Activated CD4-positive, alpha-beta T cell treated with anti-CD3 and anti-CD28 coated beads, Interleukin-2, amount 10 ng/mL, durations not matched to agents 7 days and 5 days (primary cell): ENCODE results near the gene FAM107B. TPM values are rescaled to one million over a fixed set of nuclear protein-coding genes. Genes with fewer than 3 reads are reported as not detected.

Source experiments
- CTCF ChIA-PET: fragments of 350-600 bp; sonication (Branson Sonifier 250); formaldehyde crosslinking; loops from one replicate; lab custom pipeline; 2021; ENCODE audit warnings: antibody characterized with exemption; lab: Charles Lee
- POLR2A ChIA-PET: fragments of 350-600 bp; sonication (Branson Sonifier 250); formaldehyde crosslinking; loops from one replicate; lab custom pipeline; 2021; ENCODE audit warnings: antibody characterized with exemption; lab: Charles Lee
- DNase-seq: peaks from one replicate; pipeline ENCODE4 v3.0.0-alpha.2; 2020
- H3K27ac Mint-ChIP-seq: one replicate; pipeline ENCODE4 v1.8.0; 2021; ENCODE audit warnings: mild to moderate bottlenecking, moderate library complexity, mixed read lengths
- H3K27me3 Mint-ChIP-seq: one replicate; pipeline ENCODE4 v1.8.0; 2021; ENCODE audit warnings: mixed read lengths
- H3K36me3 Mint-ChIP-seq: one replicate; pipeline ENCODE4 v1.8.0; 2021; ENCODE audit warnings: low read depth, mixed read lengths
- H3K4me1 Mint-ChIP-seq: one replicate; pipeline ENCODE4 v1.8.0; 2021; ENCODE audit warnings: mixed read lengths
- H3K4me3 Mint-ChIP-seq: one replicate; pipeline ENCODE4 v1.8.0; 2021; ENCODE audit warnings: mild to moderate bottlenecking, moderate library complexity, mixed read lengths
- H3K9me3 Mint-ChIP-seq: one replicate; pipeline ENCODE4 v1.8.0; 2021; ENCODE audit warnings: mixed read lengths
- total RNA-seq, 2 experiments: library from RNA; stranded (reverse); gene quantifications; one replicate each; pipeline ENCODE4 v1.2.3, GENCODE V29; 2021

Gene FAM107B
- total RNA-seq, 2 experiments from 2014 or later: 180 to 220 TPM

DNA sequence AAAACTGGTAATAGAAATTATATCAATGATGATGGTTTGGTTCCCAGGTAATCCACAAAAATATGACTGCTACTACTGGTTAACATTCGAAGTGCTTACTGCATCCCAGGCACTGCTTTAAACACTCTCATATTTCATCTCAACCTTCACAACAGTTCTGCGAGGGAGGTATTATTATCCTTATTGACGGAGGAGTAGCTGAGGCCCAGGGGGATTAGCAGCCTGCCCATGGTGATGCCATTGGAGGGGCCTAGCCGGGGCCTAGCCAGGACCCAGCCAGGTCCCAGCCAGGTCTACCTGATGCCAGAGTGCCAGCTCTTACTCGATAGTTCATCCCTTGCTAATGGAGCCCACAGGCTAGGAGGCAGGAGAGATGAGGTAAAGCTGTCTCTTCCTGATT is 217.1 kb downstream of the FAM107B start:
- Mint-ChIP-seq H3K9me3 (no peaks in the 10 kb centered on the region), H3K27ac (no peak overlapping the region), H3K36me3 (peaks cover 71% of the 10 kb centered on the region), H3K4me3 (no peak overlapping the region), H3K27me3 (no peaks in the 10 kb centered on the region), H3K4me1 (peaks cover 94% of the 10 kb centered on the region)
- ChIA-PET CTCF (interaction anchor here (1.7 to 2.1 kb wide), 2 partner anchors 12 to 15 kb away, joined by 3 to 8 read pairs; no protein-coding TSS in a partner anchor), POLR2A (no interaction called here)
- DNase-seq: no peak

DNA sequence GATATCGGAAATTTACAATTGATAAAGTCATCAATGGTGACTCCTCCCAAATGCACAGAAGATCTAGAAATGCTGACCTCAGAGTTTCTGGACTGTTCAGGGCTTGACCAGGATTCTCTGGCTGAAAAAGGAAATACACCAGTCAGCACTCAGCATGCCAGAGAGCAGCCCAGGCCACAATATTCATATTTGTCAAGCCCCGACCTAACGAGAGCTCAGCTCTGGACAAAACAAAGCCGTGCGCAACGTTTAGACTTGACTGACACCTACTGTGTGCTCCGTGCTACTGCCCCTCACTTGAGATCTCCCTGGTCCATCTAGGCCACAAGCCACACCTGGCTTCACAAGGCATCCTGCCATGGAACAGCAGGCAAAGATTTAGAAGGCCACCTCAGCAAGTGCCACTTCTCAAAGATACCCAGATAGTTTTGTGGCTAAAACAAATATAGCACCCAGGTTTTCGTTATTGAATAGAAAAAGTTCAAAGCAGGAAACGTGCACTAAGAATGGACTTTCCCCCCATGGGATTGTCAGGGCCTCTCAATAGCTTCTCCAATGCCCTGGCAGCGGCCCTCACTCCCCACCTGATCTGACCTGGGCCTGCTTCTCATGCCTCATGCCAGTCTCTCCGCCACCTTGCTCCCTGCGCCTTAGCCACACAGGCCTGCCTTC is 218.3 kb downstream of the FAM107B start:
- peaks cover 76% of the 10 kb centered on the region for H3K36me3 Mint-ChIP-seq
- H3K9me3 Mint-ChIP-seq: no peaks in the 10 kb centered on the region
- no peak for DNase-seq
- H3K27me3 Mint-ChIP-seq: no peaks in the 10 kb centered on the region
- ChIA-PET CTCF (interaction anchor here (0.9 to 2.1 kb wide), 6 partner anchors 9 to 58 kb away, joined by 3 to 8 read pairs (median 4); no protein-coding TSS in a partner anchor), POLR2A (no interaction called here)
- H3K4me1 Mint-ChIP-seq: peaks cover 92% of the 10 kb centered on the region
- H3K4me3 Mint-ChIP-seq: no peak overlapping the region
- H3K27ac Mint-ChIP-seq: peak overlapping the region; percentile 81

DNA sequence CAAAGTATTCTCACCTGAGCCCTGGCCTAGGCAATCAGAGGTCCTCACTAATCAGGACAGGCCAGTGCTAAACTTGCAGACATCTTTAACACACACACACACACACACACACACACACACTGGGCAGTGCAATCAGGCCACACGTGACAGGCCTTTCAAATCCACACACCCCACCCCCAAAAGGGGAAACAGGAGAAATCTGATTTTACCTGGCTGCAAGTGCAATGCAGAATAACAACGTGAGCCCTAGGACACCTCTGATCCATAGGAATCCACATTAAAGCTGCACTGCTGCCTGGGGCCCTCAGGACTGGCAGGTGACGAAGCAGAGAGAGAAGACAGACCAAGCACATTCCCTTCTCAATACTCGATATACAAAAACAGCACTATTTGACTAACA is 218.9 kb downstream of the FAM107B start:
- no peak for DNase-seq
- no peaks in the 10 kb centered on the region for H3K9me3 Mint-ChIP-seq
- H3K4me3 Mint-ChIP-seq: no peak overlapping the region
- H3K27me3 Mint-ChIP-seq: no peaks in the 10 kb centered on the region
- ChIA-PET POLR2A (no interaction called here), CTCF (interaction anchor here (0.9 to 1.7 kb wide), 4 partner anchors 9 to 47 kb away, joined by 3 to 4 read pairs (median 4); no protein-coding TSS in a partner anchor)
- H3K4me1 Mint-ChIP-seq: peaks cover 91% of the 10 kb centered on the region
- H3K36me3 Mint-ChIP-seq: peaks cover 73% of the 10 kb centered on the region
- H3K27ac Mint-ChIP-seq: peak overlapping the region; percentile 81

DNA sequence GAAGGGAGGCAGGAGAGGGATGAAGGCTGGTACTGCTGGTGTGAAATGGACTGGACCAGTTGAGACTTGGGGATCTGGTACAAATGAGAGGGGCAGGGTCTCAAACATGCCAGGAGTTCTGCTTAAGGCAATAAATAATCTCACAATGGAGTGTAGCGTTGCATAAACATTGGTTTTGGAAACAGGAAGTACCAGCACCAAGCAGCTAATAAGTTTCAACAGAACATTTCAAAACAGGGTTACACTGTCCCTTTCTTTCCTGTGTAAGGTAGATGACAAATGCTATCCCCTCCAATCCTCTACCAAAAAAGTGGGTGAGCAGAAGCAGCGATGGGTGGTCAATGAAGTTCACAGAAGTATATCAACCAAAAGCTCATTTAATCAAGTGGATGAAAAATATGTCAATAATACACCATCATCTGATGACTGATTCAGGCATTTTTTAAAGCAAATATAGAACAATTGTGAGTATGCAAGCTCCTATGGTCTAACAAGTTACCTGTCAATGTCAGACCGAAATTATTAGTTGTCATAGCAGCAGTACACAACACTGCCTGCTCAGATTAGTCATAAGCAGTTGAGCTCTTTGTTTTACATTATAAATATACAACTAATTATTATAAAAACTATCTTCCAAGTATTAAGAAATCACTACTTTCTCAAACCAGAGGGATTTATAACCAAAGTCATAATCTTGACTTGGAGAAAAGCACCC is 220.0 kb downstream of the FAM107B start:
- ChIA-PET CTCF (no interaction called here), POLR2A (interaction anchor here (0.5 kb wide), 1 partner anchor 22 kb away, joined by 3 read pairs; no protein-coding TSS in a partner anchor)
- Mint-ChIP-seq H3K4me3 (peak overlapping the region; percentile 8), H3K36me3 (peaks cover 70% of the 10 kb centered on the region), H3K27ac (peak overlapping the region; percentile 82), H3K27me3 (no peaks in the 10 kb centered on the region), H3K4me1 (peaks cover 89% of the 10 kb centered on the region), H3K9me3 (no peaks in the 10 kb centered on the region)
- no peak for DNase-seq

DNA sequence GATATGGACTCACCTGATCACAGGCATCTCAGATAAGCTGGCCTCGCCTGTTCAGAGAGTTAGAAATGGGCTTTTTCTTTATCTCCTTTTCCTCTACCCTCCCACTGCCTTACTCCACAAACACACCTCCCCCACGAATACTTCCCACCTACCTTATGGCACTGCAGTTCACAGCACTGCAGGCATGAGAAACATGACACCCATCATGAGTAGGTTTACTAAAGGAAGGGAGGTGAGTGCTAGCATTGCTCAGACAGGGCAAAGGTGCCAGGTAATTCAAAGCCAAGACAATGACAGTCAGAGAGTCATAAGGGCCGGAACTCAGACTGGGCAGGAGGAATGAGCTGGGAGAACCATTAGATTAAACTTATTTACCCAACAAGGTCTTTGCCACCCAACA is 220.6 kb downstream of the FAM107B start:
- CTCF ChIA-PET: interaction anchor here (0.9 to 2.3 kb wide), 2 partner anchors 12 to 259 kb away, joined by 3 to 8 read pairs; no protein-coding TSS in a partner anchor
- DNase-seq: no peak
- POLR2A ChIA-PET: interaction anchor here (0.5 kb wide), 2 partner anchors 23 to 25 kb away, joined by 3 to 5 read pairs; no protein-coding TSS in a partner anchor
- Mint-ChIP-seq H3K27ac (peak overlapping the region; percentile 82), H3K36me3 (peaks cover 71% of the 10 kb centered on the region), H3K4me3 (peak overlapping the region; percentile 8), H3K9me3 (no peaks in the 10 kb centered on the region), H3K27me3 (no peaks in the 10 kb centered on the region), H3K4me1 (peaks cover 90% of the 10 kb centered on the region)

DNA sequence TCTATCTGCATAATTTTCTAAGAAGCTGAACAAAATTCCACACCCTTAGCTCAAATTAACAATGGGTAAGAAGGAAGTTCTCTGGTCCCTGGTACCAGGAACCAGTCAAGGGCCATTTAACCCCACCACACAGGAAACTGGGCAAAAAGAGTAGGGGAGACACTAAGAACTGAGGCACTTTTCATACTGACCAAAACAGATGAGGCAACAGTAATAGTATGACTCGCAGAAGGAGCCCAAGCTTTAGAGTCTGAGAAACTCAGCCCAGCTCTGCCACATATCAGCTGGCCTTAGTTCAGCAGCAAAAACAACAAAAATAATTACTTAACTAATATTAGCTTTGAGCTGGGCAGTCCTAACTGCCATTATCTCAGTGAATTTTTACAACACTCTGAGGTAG is 221.2 kb downstream of the FAM107B start:
- ChIA-PET CTCF (interaction anchor here (0.6 to 2.3 kb wide), 9 partner anchors 9 to 260 kb away, joined by 3 to 9 read pairs (median 4); no protein-coding TSS in a partner anchor), POLR2A (interaction anchor here (0.5 to 0.7 kb wide), 4 partner anchors 26 to 368 kb away, joined by 3 to 6 read pairs (median 4); no protein-coding TSS in a partner anchor)
- Mint-ChIP-seq H3K27me3 (no peaks in the 10 kb centered on the region), H3K9me3 (no peaks in the 10 kb centered on the region), H3K4me3 (no peak overlapping the region), H3K27ac (peak overlapping the region; percentile 64), H3K4me1 (peaks cover 85% of the 10 kb centered on the region), H3K36me3 (peaks cover 68% of the 10 kb centered on the region)
- DNase-seq: no peak

DNA sequence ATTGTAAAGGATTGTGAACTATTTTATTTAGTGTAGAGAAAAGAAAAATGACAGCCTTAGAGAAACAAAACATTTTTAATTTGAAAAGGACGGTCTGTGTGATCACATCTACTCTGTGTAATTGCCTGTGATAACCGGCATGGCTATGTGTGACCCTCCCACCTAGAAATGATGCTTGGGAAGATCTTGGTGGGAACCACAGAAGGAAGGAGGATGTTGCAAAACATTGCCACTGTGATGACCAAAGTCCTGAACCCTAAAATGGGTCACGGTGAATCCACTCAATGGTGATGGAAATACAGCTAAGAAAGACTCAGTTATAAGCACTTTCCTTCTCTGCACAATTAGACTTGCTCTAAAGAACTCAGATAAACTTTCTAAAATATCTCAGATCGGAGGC is 222.7 kb downstream of the FAM107B start:
- POLR2A ChIA-PET: no interaction called here
- CTCF ChIA-PET: interaction anchor here (1.1 to 2.3 kb wide), 4 partner anchors 9 to 23 kb away, joined by 3 to 9 read pairs (median 8); no protein-coding TSS in a partner anchor
- H3K27me3 Mint-ChIP-seq: no peaks in the 10 kb centered on the region

DNA sequence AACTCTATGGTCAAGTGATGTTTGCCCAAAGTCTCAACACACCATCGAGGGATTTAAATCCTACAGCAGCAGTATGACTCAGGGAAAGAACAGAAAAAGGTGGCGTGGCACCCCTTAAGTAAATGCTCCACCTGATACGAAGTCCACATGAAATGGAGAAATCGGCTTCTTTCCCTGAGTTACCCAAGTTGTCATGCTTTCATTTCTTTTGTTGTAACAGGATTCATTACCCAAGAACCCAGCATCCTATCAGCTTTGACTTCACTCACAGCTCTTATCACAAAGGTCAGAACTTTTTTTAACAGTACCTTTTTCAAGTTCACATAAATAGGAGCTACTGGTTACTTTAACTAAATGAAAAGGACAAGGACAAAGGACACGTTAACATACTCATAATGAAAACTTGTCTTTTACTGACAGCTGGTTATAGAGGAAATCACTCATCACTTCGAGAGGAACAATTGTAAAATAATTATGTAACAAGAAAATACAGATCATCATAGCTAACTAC is 224.2 kb downstream of the FAM107B start:
- Mint-ChIP-seq H3K27me3 (no peaks in the 10 kb centered on the region), H3K4me3 (no peak overlapping the region)

More for the DNA sequence above, 222.7 kb downstream of the FAM107B start:
- H3K4me3 Mint-ChIP-seq: no peak overlapping the region
- H3K9me3 Mint-ChIP-seq: no peaks in the 10 kb centered on the region
- H3K4me1 Mint-ChIP-seq: peaks cover 78% of the 10 kb centered on the region
- no peak overlapping the region for H3K27ac Mint-ChIP-seq
- H3K36me3 Mint-ChIP-seq: peaks cover 67% of the 10 kb centered on the region
- DNase-seq: no peak

DNA sequence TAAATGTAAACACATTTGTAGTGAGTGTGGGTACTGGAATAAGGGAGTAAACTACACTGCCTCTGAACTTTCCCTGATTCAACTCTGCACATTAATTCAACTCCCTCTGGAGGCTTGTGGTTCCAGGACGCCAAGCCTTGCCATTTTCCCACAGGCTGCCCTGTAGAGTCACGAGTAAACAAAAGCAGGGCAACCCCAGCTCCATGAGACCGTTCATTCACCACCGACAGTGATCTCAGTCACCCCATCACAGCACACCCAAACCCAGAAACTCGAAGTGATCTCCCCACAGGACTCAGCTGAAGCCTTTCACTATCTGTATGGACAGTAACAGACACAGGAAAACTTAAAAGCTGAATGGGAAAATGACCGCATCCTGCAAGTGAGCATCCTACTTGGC is 225.2 kb downstream of the FAM107B start:
- Mint-ChIP-seq H3K4me3 (no peak overlapping the region), H3K27me3 (no peaks in the 10 kb centered on the region), H3K4me1 (peaks cover 78% of the 10 kb centered on the region), H3K36me3 (peaks cover 63% of the 10 kb centered on the region), H3K9me3 (no peaks in the 10 kb centered on the region), H3K27ac (peak overlapping the region; percentile 20)
- CTCF ChIA-PET: interaction anchor here (1.2 to 2.0 kb wide), 2 partner anchors 9 to 11 kb away, joined by 3 to 8 read pairs; no protein-coding TSS in a partner anchor
- no peak for DNase-seq
- POLR2A ChIA-PET: no interaction called here

More for the DNA sequence above, 224.2 kb downstream of the FAM107B start:
- CTCF ChIA-PET: no interaction called here
- Mint-ChIP-seq H3K9me3 (no peaks in the 10 kb centered on the region), H3K4me1 (peaks cover 77% of the 10 kb centered on the region), H3K36me3 (peaks cover 64% of the 10 kb centered on the region), H3K27ac (no peak overlapping the region)
- no peak for DNase-seq
- POLR2A ChIA-PET: no interaction called here

DNA sequence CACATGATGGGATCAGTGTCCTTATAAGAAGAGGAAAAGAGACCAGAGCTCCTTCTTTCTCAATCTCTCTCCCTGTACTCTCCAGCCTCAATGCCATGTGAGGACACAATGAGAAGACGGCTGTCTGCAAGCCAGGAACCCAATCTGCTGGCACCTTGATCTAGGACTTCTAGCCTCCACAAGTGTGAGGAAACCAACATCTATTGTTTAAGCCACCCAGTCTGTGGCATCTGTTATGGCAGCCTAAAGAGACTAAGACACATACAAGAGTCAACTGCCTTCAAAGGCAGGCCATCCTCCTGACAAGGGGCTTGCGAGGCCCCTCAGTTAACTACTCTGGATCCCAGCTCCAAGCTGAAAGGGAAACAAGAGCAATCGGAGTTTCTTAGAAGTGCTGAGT is 225.7 kb downstream of the FAM107B start:
- DNase-seq: no peak
- no peak overlapping the region for H3K27ac Mint-ChIP-seq
- peaks cover 62% of the 10 kb centered on the region for H3K36me3 Mint-ChIP-seq
- peaks cover 78% of the 10 kb centered on the region for H3K4me1 Mint-ChIP-seq
- ChIA-PET CTCF (interaction anchor here (0.5 to 2.1 kb wide), 4 partner anchors 9 to 266 kb away, joined by 3 to 8 read pairs (median 5); no protein-coding TSS in a partner anchor), POLR2A (no interaction called here)
- no peaks in the 10 kb centered on the region for H3K9me3 Mint-ChIP-seq
- no peak overlapping the region for H3K4me3 Mint-ChIP-seq
- H3K27me3 Mint-ChIP-seq: no peaks in the 10 kb centered on the region

DNA sequence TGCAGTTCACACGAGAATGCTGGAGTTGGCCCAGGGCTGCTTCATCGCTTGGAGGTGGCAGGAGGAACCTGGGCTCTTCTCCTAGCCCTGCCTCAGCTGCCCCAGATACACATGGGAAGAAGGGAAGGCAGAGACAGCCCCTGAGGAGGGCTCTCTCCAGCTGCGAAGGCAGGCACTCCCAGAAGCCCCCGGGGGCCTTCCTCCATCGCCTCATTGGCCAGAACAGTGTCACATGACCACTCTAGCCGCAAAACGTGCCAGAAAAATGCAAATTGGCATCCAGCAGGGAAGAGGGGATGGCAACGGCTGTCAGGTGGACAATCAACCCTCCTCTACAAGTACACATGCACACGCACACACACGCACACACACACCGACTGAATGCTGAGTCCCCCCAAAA is 226.2 kb downstream of the FAM107B start:
- Mint-ChIP-seq H3K27ac (no peak overlapping the region), H3K9me3 (no peaks in the 10 kb centered on the region), H3K36me3 (peaks cover 61% of the 10 kb centered on the region), H3K27me3 (no peaks in the 10 kb centered on the region), H3K4me1 (peaks cover 78% of the 10 kb centered on the region), H3K4me3 (no peak overlapping the region)
- CTCF ChIA-PET: interaction anchor here (0.5 to 2.1 kb wide), 3 partner anchors 11 to 267 kb away, joined by 3 to 8 read pairs (median 7); no protein-coding TSS in a partner anchor
- DNase-seq: no peak
- POLR2A ChIA-PET: no interaction called here

DNA sequence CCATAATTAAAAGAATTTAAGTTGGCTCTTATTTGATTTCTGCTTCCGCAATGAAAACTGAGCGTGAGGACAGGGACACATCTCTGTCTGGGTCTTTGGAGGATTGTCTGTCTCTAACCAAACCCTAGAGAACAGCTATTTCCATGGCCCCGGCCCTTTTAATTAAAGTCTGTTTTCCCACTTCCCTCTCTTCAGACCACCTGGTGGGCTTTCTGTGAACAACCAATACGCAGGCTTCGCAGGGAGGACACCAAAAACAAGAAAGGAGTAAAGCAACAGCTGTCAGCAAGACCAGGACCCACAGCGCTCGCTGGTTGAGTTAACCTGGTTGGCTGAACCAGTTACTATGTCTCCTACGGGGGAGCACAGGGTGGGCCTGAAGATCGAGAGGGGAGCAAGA is 226.9 kb downstream of the FAM107B start:
- no peaks in the 10 kb centered on the region for H3K27me3 Mint-ChIP-seq
- POLR2A ChIA-PET: no interaction called here
- no peaks in the 10 kb centered on the region for H3K9me3 Mint-ChIP-seq
- DNase-seq: no peak
- no peak overlapping the region for H3K4me3 Mint-ChIP-seq
- peak overlapping the region; percentile 67 for H3K27ac Mint-ChIP-seq
- peaks cover 57% of the 10 kb centered on the region for H3K36me3 Mint-ChIP-seq
- CTCF ChIA-PET: interaction anchor here (2.0 to 2.1 kb wide), 2 partner anchors 11 to 13 kb away, joined by 7 to 8 read pairs; no protein-coding TSS in a partner anchor
- H3K4me1 Mint-ChIP-seq: peaks cover 78% of the 10 kb centered on the region
